Immature natural killer cell (primary cell): ENCODE data around the gene DCP1B. TPM values are rescaled to one million over a fixed set of nuclear protein-coding genes. Genes with fewer than 3 reads are reported as not detected.
"Not testable (repeated sequence)": the region's sequence is repeated elsewhere in the genome, so short reads cannot be mapped to it uniquely, and the experiment has no call there.

ENCODE experiments used
- DNase-seq, 3 donors: peaks; one replicate each; pipeline ENCODE4 v3.0.0; 2022; ENCODE audit warnings: mixed read lengths in 1 of 3
- H3K27ac Mint-ChIP-seq, 6 donors: one replicate each; pipeline ENCODE4 v1.8.0; 2020; ENCODE audit warnings: mixed read lengths in 6 of 6, mild to moderate bottlenecking in 5 of 6, inconsistent platforms in 4 of 6, moderate library complexity in 3 of 6
- H3K27me3 Mint-ChIP-seq, 3 donors: one replicate each; pipeline ENCODE4 v1.8.0; 2020 to 2021; ENCODE audit warnings: low read depth in 3 of 3, mild to moderate bottlenecking in 3 of 3, mixed read lengths in 3 of 3, moderate library complexity in 3 of 3, inconsistent platforms in 1 of 3
- H3K36me3 Mint-ChIP-seq, 3 donors: one replicate each; pipeline ENCODE4 v1.8.0; 2020; ENCODE audit warnings: mixed read lengths in 3 of 3, inconsistent platforms in 2 of 3, mild to moderate bottlenecking in 2 of 3
- H3K4me1 Mint-ChIP-seq, 2 donors: one replicate each; pipeline ENCODE4 v1.8.0; 2020; ENCODE audit warnings: inconsistent platforms in 2 of 2, mild to moderate bottlenecking in 2 of 2, mixed read lengths in 2 of 2, moderate library complexity in 1 of 2
- H3K4me3 Mint-ChIP-seq, 5 donors: one replicate each; pipeline ENCODE4 v1.8.0; 2020; ENCODE audit warnings: mild to moderate bottlenecking in 5 of 5, mixed read lengths in 5 of 5, inconsistent platforms in 3 of 5, moderate library complexity in 3 of 5
- H3K9me3 Mint-ChIP-seq, 6 donors: one replicate each; pipeline ENCODE4 v1.8.0; 2020; ENCODE audit warnings: mild to moderate bottlenecking in 6 of 6, mixed read lengths in 6 of 6, inconsistent platforms in 4 of 6, moderate library complexity in 3 of 6
- polyA plus RNA-seq, 3 donors: library from polyadenylated mRNA; unstranded; fragments of 300-500 nt; fragmentation: Illumina TruSeq; gene quantifications; one replicate each; pipeline ENCODE4 v1.2.3, GENCODE V29; 2021

The DCP1B gene
- polyA plus RNA-seq, 3 donors from 2014 or later, result 3.5 to 14.0 (median 6.2) TPM

GRCh38 chr12:1947081-1947480, 57.2 kb downstream of the DCP1B start:
- Mint-ChIP-seq H3K4me1 (no peaks in the 10 kb centered on the region), H3K36me3 (peaks cover 32 to 66% (median 41%) of the 10 kb centered on the region in 3 donors), H3K27me3 (peaks cover 0 to 1% (median 0%) of the 10 kb centered on the region in 3 donors), H3K27ac (no peak overlapping the region), H3K4me3 (no peak overlapping the region), H3K9me3 (no peaks in the 10 kb centered on the region)
- no peak for DNase-seq

GRCh38 chr12:1946296-1946695, 58.0 kb downstream of the DCP1B start:
- no peak overlapping the region for H3K27ac Mint-ChIP-seq
- H3K4me3 Mint-ChIP-seq, result no peak overlapping the region
- H3K36me3 Mint-ChIP-seq, result peaks cover 26 to 59% (median 36%) of the 10 kb centered on the region in 3 donors
- H3K9me3 Mint-ChIP-seq, result no peaks in the 10 kb centered on the region
- no peak for DNase-seq
- H3K27me3 Mint-ChIP-seq, result peaks cover 0 to 1% (median 0%) of the 10 kb centered on the region in 3 donors
- no peaks in the 10 kb centered on the region for H3K4me1 Mint-ChIP-seq

GRCh38 chr12:1945502-1945901, 58.8 kb downstream of the DCP1B start:
- peak overlapping the region in 1 of 6 donors; percentile 24 for H3K27ac Mint-ChIP-seq

GRCh38 chr12:1939801-1940607, 64.3 kb downstream of the DCP1B start:
- H3K9me3 Mint-ChIP-seq, result no peaks in the 10 kb centered on the region
- H3K27ac Mint-ChIP-seq, result peak overlapping the region in 1 of 6 donors; percentile 45
- DNase-seq, result peak; percentile 77 to 81 (median 77)
- peaks cover 3 to 5% of the 10 kb centered on the region in 2 donors for H3K4me1 Mint-ChIP-seq
- peaks cover 13 to 38% (median 20%) of the 10 kb centered on the region in 3 donors for H3K36me3 Mint-ChIP-seq
- no peak overlapping the region for H3K4me3 Mint-ChIP-seq
- peaks cover 0 to 1% (median 0%) of the 10 kb centered on the region in 3 donors for H3K27me3 Mint-ChIP-seq

More at GRCh38 chr12:1945502-1945901, 58.8 kb downstream of the DCP1B start:
- peaks cover 28 to 64% (median 39%) of the 10 kb centered on the region in 3 donors for H3K36me3 Mint-ChIP-seq
- not testable (repeated sequence) for H3K4me1 Mint-ChIP-seq, H3K27me3 Mint-ChIP-seq, DNase-seq, H3K9me3 Mint-ChIP-seq, H3K4me3 Mint-ChIP-seq

GRCh38 chr12:1939331-1939730, 64.9 kb downstream of the DCP1B start:
- H3K27ac Mint-ChIP-seq, result no peak overlapping the region
- H3K4me1 Mint-ChIP-seq, result peaks cover 3 to 5% of the 10 kb centered on the region in 2 donors
- no peak overlapping the region for H3K4me3 Mint-ChIP-seq
- H3K9me3 Mint-ChIP-seq, result no peaks in the 10 kb centered on the region
- peaks cover 12 to 31% (median 14%) of the 10 kb centered on the region in 3 donors for H3K36me3 Mint-ChIP-seq
- no peak for DNase-seq
- H3K27me3 Mint-ChIP-seq, result peaks cover 0 to 1% (median 0%) of the 10 kb centered on the region in 3 donors

- no peak for DNase-seq
- Mint-ChIP-seq H3K27me3 (peaks cover 0 to 2% (median 0%) of the 10 kb centered on the region in 3 donors), H3K36me3 (peaks cover 9 to 16% (median 9%) of the 10 kb centered on the region in 3 donors), H3K27ac (no peak overlapping the region), H3K9me3 (no peaks in the 10 kb centered on the region), H3K4me3 (no peak overlapping the region), H3K4me1 (peaks cover 3 to 5% of the 10 kb centered on the region in 2 donors)
These were observed 66.6 kb downstream of the DCP1B start for GRCh38 chr12:1937481-1938224.

GRCh38 chr12:1936406-1937320, 67.6 kb downstream of the DCP1B start:
- peaks cover 0 to 2% (median 0%) of the 10 kb centered on the region in 3 donors for H3K27me3 Mint-ChIP-seq
- H3K27ac Mint-ChIP-seq, result no peak overlapping the region
- no peak overlapping the region for H3K4me3 Mint-ChIP-seq

GRCh38 chr12:1935700-1936378, 68.4 kb downstream of the DCP1B start:
- DNase-seq, result no peak
- H3K9me3 Mint-ChIP-seq, result no peaks in the 10 kb centered on the region
- H3K27me3 Mint-ChIP-seq, result peaks cover 0 to 2% (median 2%) of the 10 kb centered on the region in 3 donors
- no peak overlapping the region for H3K4me3 Mint-ChIP-seq
- H3K36me3 Mint-ChIP-seq, result peaks cover under 1 to 10% (median 4%) of the 10 kb centered on the region in 3 donors
- H3K27ac Mint-ChIP-seq, result no peak overlapping the region
- peaks cover 3 to 5% of the 10 kb centered on the region in 2 donors for H3K4me1 Mint-ChIP-seq

More at GRCh38 chr12:1936406-1937320, 67.6 kb downstream of the DCP1B start:
- Mint-ChIP-seq H3K9me3 (no peaks in the 10 kb centered on the region), H3K4me1 (peaks cover 3 to 5% of the 10 kb centered on the region in 2 donors), H3K36me3 (peaks cover 5 to 14% (median 9%) of the 10 kb centered on the region in 3 donors)
- no peak for DNase-seq

GRCh38 chr12:1935242-1935641, 69.0 kb downstream of the DCP1B start:
- DNase-seq, result no peak
- Mint-ChIP-seq H3K36me3 (peaks cover 0 to 8% (median 4%) of the 10 kb centered on the region in 3 donors), H3K27me3 (peaks cover 0 to 2% (median 2%) of the 10 kb centered on the region in 3 donors), H3K4me1 (peaks cover 3 to 5% of the 10 kb centered on the region in 2 donors), H3K27ac (no peak overlapping the region), H3K9me3 (no peaks in the 10 kb centered on the region), H3K4me3 (no peak overlapping the region)

GRCh38 chr12:1934831-1935230, 69.4 kb downstream of the DCP1B start:
- Mint-ChIP-seq H3K27me3 (peaks cover 0 to 3% (median 2%) of the 10 kb centered on the region in 3 donors), H3K4me3 (no peak overlapping the region), H3K9me3 (no peaks in the 10 kb centered on the region), H3K36me3 (peaks cover 0 to 8% (median under 1%) of the 10 kb centered on the region in 3 donors), H3K27ac (no peak overlapping the region), H3K4me1 (peaks cover under 1 to 2% of the 10 kb centered on the region in 2 donors)
- no peak for DNase-seq

- H3K4me3 Mint-ChIP-seq, result no peak overlapping the region
- H3K36me3 Mint-ChIP-seq, result peaks cover 0 to 8% (median 0%) of the 10 kb centered on the region in 3 donors
- no peaks in the 10 kb centered on the region for H3K9me3 Mint-ChIP-seq
- no peak overlapping the region for H3K27ac Mint-ChIP-seq
- peaks cover 2 to 3% of the 10 kb centered on the region in 2 donors for H3K4me1 Mint-ChIP-seq
- H3K27me3 Mint-ChIP-seq, result peaks cover 0 to 3% (median 2%) of the 10 kb centered on the region in 3 donors
- DNase-seq, result no peak
These were observed 70.2 kb downstream of the DCP1B start for GRCh38 chr12:1934068-1934467.

- H3K4me1 Mint-ChIP-seq, result peaks cover 2 to 6% of the 10 kb centered on the region in 2 donors
- H3K27me3 Mint-ChIP-seq, result peaks cover 0 to 3% (median 2%) of the 10 kb centered on the region in 3 donors
- H3K9me3 Mint-ChIP-seq, result no peaks in the 10 kb centered on the region
- H3K4me3 Mint-ChIP-seq, result no peak overlapping the region
- no peak for DNase-seq
- H3K27ac Mint-ChIP-seq, result no peak overlapping the region
- H3K36me3 Mint-ChIP-seq, result peaks cover 0 to 4% (median 0%) of the 10 kb centered on the region in 3 donors
These were observed 70.8 kb downstream of the DCP1B start for GRCh38 chr12:1933342-1934051.
